ENCODE results near the gene CSF2. TPM values are rescaled to one million over a fixed set of nuclear protein-coding genes. Genes with fewer than 3 reads are reported as not detected.
A peak's percentile ranks its signal among the peaks of the same experiment; 100 is the strongest.

The CSF2 gene
- total RNA-seq (2021; ENCODE audit: unreplicated experiment) (not detected), Bru-seq, nascent RNA (percentile 25 among the genes with signal in this experiment), BruChase-seq, experiment 1, labeled RNA remaining after a 2-hour chase (percentile 17 among the genes with signal in this experiment), BruChase-seq, experiment 2, labeled RNA remaining after a 6-hour chase (percentile 24 among the genes with signal in this experiment)
- polyA plus RNA-seq (2012; ENCODE audit: insufficient read length), result not detected
- long read RNA-seq, result 0 reads

- no peaks in the 10 kb centered on the region for H3K36me3 ChIP-seq (ENCODE audit: control insufficient read depth, insufficient read depth, low read length)
- peaks cover 3% of the 10 kb centered on the region; the same call in 1 of the 2 replicates for H3K4me1 ChIP-seq (ENCODE audit: control insufficient read depth, insufficient read depth, low read length)
- ATAC-seq (peak; percentile 80), DNase-seq (ENCODE audit: low read depth, low spot score) (no peak)
- no peak for TF ChIP-seq SIN3A (IDR thresholded peaks at IDR 0.05; ENCODE audit: borderline replicate concordance, insufficient read depth, low read depth, low read length)
- no peak for TF ChIP-seq REST (IDR thresholded peaks at IDR 0.05; ENCODE audit: insufficient read depth in 1 of 2, low read depth in 2 of 2, low read length in 1 of 2)
- no peak for TF ChIP-seq CTCF (IDR thresholded peaks at IDR 0.05)
- TF ChIP-seq TCF7L2 (IDR thresholded peaks at IDR 0.05; ENCODE audit: low read depth, low read length), result no peak
- TF ChIP-seq POLR2AphosphoS5 (IDR thresholded peaks at IDR 0.05; ENCODE audit: low read depth, low read length), result no peak
- ChIA-PET POLR2A (no interaction called here), CTCF (interaction anchor here (0.6 kb wide), 1 partner anchor 266 kb away, joined by 7 read pairs; no protein-coding TSS in a partner anchor)
- no peaks in the 10 kb centered on the region for H3K9me3 ChIP-seq (ENCODE audit: control insufficient read depth, insufficient read depth, low read depth, low read length)
- no TSS peak for BruUV-seq (replicated peaks)
- H3K27me3 ChIP-seq (ENCODE audit: control insufficient read depth, insufficient read depth, low read length), result no peaks in the 10 kb centered on the region
- no peak within 1 kb of the TSS for H3K4me3 ChIP-seq (ENCODE audit: low read depth in 2 of 2, low read length in 2 of 2)
- in situ Hi-C loops (cut with HindIII; ENCODE audit: low pct_unique_long_range_greater_than_20kb, low sequenced_read_pairs) (no loop called here), intact Hi-C loops (cut with micrococcal nuclease; ENCODE audit: unreplicated experiment) (no loop called here)
- H3K27ac ChIP-seq (ENCODE audit: low read length), result no peak within 1 kb of the TSS
Measured at GRCh38 chr5:132073231-132074013, at the start of gene CSF2. Gene CSF2, plus strand, starts transcription at chr5:132073789. Its CDS starts 35 bp downstream, at chr5:132073824.

- no peaks in the 10 kb centered on the region for H3K27me3 ChIP-seq (ENCODE audit: control insufficient read depth, insufficient read depth, low read length)
- no TSS peak for BruUV-seq (replicated peaks)
- intact Hi-C loops (cut with micrococcal nuclease; ENCODE audit: unreplicated experiment) (no loop called here), in situ Hi-C loops (cut with HindIII; ENCODE audit: low pct_unique_long_range_greater_than_20kb, low sequenced_read_pairs) (no loop called here)
- no peaks in the 10 kb centered on the region for H3K4me1 ChIP-seq (ENCODE audit: control insufficient read depth, insufficient read depth, low read length)
- no peak overlapping the region for H3K27ac ChIP-seq (ENCODE audit: low read length)
- CTCF ChIA-PET, result no interaction called here
- ATAC-seq, result no peak
- no peak overlapping the region for H3K4me3 ChIP-seq (ENCODE audit: low read depth in 2 of 2, low read length in 2 of 2)
- H3K9me3 ChIP-seq (ENCODE audit: control insufficient read depth, insufficient read depth, low read depth, low read length), result no peaks in the 10 kb centered on the region
- no peak for DNase-seq (ENCODE audit: low read depth, low spot score)
- no peaks in the 10 kb centered on the region for H3K36me3 ChIP-seq (ENCODE audit: control insufficient read depth, insufficient read depth, low read length)
- POLR2A ChIA-PET, result no interaction called here
- TF ChIP-seq SIN3A (IDR thresholded peaks at IDR 0.05; ENCODE audit: borderline replicate concordance, insufficient read depth, low read depth, low read length) (no peak), REST (IDR thresholded peaks at IDR 0.05; ENCODE audit: insufficient read depth in 1 of 2, low read depth in 2 of 2, low read length in 1 of 2) (no peak), CTCF (IDR thresholded peaks at IDR 0.05) (no peak), POLR2AphosphoS5 (IDR thresholded peaks at IDR 0.05; ENCODE audit: low read depth, low read length) (no peak), TCF7L2 (IDR thresholded peaks at IDR 0.05; ENCODE audit: low read depth, low read length) (no peak)
Measured at GRCh38 chr5:132024117-132024435, 49.5 kb upstream of the CSF2 start.

Measured in Panc1 (cell line).